Cardiac septum (tissue), 1 donor: Measurements from ENCODE around the gene XPO4. TPM values are rescaled to one million over a fixed set of nuclear protein-coding genes. Genes with fewer than 3 reads are reported as not detected.
"Not testable (repeated sequence)": the region's sequence is repeated elsewhere in the genome, so short reads cannot be mapped to it uniquely, and the experiment has no call there.

Source experiments
- DNase-seq: peaks from one replicate; pipeline ENCODE4 v3.0.0-alpha.2; 2020; ENCODE audit warnings: low spot score
- intact Hi-C: fragments of 100-400 bp; cut with DNase I; formaldehyde crosslinking; loops from one replicate; pipeline ENCODE4 v1.14.0; 2022
- total RNA-seq: library from RNA; stranded (reverse); fragmentation: NEBNext Ultra II Directional; extraction: Animal tissue kit (Norgen Biotek cat#: 25700); gene quantifications from one replicate; pipeline ENCODE4 v1.2.1, GENCODE V29; 2021
- donor health status: DM: no; HTN: no; CAD: no.

Gene XPO4
- total RNA-seq, 1 donor from 2014 or later, result 49.5 TPM

DNA sequence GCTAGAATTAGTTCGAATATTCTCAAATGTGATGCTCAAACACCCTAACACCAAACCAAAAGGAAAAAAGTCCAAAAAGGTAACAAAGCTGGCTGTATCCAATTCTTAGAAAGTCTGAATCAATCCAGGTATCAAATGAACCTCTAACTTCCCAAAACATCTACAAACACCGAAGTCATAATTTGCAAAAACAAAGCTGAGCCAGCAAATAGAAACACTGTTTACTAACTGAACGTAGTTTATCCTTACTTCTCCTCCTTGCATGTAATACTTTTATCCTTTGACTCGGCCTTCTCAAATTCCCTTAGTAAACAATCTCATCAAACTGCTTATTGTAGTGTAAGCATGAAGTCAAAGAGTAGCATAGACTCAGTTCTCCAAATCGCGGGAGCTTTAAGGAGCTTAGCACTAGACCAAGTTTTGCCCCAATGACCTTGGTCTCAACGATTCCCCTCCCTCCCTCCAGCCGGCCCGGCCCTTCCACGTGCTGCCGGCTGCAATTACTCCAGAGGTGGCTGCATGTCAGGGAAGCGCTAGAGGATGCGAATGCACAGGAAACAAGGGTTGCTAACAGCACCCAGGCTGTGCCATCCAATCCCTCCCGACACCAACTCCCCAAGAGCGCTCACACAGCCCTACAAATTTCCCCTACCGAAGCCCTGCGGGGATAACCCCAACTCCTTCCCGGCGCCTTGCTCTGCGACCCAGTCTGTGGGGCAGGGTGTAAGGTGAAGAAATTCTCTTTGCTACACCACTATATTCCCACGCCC, 693 bp downstream of the XPO4 start:
- intact Hi-C loops, result loop anchor here (10.0 kb wide), 1 partner anchor 127 kb away; the partner anchor contains the start of gene EEF1AKMT1
- no peak for DNase-seq

GRCh38 chr13:20894245-20894644, 8.3 kb downstream of the XPO4 start:
- no peak for DNase-seq
- intact Hi-C loops, result no loop called here

- no peak for DNase-seq
- intact Hi-C loops, result no loop called here
Observed at GRCh38 chr13:20891768-20892167, 10.8 kb downstream of the XPO4 start.

DNA sequence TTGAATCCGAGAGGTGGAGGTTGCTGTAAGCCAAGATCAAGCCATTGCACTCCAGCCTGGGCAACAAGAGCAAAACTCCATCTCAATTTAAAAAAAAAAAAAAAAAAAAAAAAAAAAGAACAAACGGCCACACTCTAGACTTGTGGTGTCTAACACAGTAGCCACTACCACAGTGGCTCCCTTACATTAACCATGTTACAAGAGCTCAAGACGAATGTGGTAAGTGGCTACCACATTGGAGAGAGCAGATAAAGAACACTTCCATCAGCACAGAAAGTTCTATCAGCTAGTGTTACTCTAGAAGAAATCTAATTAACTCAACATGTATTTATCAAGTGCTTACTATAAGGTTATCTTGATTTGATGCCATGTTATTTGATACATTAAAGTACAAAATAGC, 11.5 kb downstream of the XPO4 start:
- no peak for DNase-seq
- intact Hi-C loops, result no loop called here

DNA sequence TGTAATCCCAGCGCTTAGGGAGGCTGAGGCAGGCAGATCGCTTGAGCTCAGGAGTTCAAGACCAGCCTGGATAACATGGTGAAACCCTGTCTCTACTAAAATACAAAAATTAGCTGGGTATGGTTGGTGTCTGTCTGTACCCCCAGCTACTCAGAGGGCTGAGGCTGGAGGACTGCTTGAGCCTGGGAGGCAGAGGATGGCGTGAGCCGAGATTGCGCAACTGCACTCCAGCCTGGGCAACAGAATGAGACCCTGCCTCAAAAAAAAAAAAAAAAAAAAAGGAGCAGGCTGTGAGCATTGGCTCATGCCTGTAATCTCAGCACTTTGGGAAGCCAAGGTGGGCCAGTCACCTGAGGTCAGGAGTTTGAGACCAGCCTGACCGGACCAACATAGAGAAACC, 12.0 kb downstream of the XPO4 start:
- intact Hi-C loops, DNase-seq: not testable (repeated sequence)

GRCh38 chr13:20882206-20882605, 20.3 kb downstream of the XPO4 start:
- DNase-seq, result no peak
- intact Hi-C loops, result no loop called here

DNA sequence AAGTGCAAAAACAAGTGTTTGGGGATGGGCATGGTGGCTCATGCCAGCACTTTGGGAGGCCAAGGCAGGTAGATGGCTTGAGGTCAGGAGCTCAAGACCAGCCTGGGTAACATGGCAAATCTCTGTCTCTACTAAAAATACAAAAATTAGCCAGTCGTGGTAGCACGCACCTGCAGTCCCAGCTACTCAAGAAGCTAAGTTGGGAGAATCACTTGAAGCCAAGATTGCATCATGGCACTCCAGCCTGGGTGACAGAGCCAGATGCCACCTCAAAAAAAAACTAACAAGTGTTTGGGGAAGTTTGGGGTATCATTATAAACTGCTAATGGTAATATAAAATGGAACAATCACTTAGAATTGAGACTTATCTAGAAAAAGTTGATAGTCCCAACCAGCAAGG, 24.6 kb downstream of the XPO4 start:
- intact Hi-C loops, result no loop called here
- DNase-seq, result no peak

- intact Hi-C loops, DNase-seq: not testable (repeated sequence)
Observed at GRCh38 chr13:20876802-20877201, 25.7 kb downstream of the XPO4 start.

GRCh38 chr13:20874439-20874838, 28.1 kb downstream of the XPO4 start:
- intact Hi-C loops, DNase-seq: not testable (repeated sequence)

DNA sequence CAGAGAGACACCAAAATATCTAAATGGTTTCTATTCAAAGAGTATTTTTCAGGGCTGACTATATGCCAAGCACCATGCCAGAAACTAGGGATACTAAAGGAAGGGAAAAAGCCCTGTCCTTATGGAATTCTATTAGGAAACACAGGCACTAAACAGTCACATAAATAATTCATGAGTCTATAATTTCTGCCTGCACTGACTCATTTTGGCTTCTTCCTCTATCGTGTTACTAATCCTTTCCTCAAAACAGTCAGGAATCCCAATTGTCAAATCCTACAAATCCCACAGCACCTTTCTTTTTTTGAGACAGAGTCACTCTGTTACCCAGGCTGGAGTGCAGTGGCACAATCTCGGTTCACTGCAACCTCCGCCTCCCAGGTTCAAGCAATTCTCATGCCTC, 29.2 kb downstream of the XPO4 start:
- intact Hi-C loops, result no loop called here
- no peak for DNase-seq

- intact Hi-C loops, result no loop called here
- no peak for DNase-seq
Observed at GRCh38 chr13:20870829-20871228, 31.7 kb downstream of the XPO4 start.

DNA sequence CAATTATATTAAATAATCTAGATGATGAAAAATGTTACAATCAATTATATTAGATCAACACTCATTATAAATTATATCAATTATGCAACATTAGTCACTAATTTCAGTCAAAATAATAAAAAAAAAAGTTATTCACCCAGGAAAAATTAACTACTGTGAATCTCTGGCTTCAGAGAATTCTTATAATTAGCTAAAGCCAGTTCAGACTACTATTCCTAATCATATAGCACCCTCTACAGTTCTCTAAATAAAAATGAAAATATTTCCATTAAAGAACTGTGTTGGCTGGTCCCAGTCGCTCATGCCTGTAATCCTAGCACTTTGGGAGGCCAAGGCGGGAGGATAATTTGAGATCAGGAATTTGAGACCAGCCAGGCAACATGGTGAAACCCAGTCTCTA, 33.0 kb downstream of the XPO4 start:
- no peak for DNase-seq
- intact Hi-C loops, result loop anchor here (2.0 kb wide), 1 partner anchor 157 kb away; no protein-coding TSS in a partner anchor

- intact Hi-C loops, result no loop called here
- DNase-seq, result no peak
Observed at GRCh38 chr13:20867408-20867807, 35.1 kb downstream of the XPO4 start.

GRCh38 chr13:20861666-20862065, 40.9 kb downstream of the XPO4 start:
- intact Hi-C loops, DNase-seq: not testable (repeated sequence)

GRCh38 chr13:20860844-20861243, 41.7 kb downstream of the XPO4 start:
- DNase-seq, result no peak
- intact Hi-C loops, result no loop called here

- intact Hi-C loops, result no loop called here
- DNase-seq, result no peak
Observed at GRCh38 chr13:20856650-20857049, 45.9 kb downstream of the XPO4 start.

DNA sequence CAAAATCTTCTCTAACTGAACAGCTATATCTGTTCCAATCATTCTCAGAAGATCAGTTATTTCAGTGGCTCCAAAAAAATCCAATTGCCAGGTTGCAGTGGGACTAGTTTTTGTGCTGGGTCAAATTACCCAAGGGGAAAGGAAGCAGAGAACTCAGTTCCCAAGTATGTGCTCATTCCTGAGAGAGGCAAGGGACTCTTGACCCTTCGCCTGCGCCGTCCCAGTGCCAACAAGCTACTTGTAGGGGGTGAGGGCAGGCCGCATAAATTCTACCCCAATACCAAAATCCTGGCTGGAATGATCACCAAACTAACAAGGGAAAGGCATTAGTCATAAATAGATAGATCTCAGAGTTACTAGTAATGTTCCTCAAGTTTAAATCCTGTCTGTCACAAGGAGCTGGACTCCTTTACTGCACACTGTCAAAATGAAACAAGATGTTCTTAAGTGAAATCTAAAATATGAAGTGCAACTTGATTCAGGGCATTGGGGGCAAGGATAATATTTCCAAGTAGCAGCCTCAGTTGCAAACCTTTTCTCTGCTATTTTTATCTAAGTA, 50.6 kb downstream of the XPO4 start:
- DNase-seq, result no peak
- intact Hi-C loops, result no loop called here

DNA sequence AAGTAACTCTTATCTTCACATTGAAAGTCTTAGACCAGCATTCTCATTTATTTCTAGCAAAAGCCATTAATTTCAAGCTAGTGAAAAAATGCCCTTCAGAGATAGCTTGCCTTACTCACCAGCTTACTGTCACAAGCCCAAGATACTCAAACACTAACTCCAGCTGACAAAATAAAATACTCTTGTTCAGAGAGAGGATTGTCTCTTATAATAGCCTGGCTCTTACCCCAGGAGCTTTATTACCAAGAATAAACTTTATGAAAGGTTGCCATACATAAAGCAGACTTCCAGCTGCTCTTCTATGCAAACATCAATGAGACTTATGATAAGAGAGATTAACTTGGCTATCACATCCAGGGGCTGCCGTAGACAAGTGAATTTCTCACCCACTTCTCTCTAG, 53.6 kb downstream of the XPO4 start:
- intact Hi-C loops, result no loop called here
- no peak for DNase-seq

DNA sequence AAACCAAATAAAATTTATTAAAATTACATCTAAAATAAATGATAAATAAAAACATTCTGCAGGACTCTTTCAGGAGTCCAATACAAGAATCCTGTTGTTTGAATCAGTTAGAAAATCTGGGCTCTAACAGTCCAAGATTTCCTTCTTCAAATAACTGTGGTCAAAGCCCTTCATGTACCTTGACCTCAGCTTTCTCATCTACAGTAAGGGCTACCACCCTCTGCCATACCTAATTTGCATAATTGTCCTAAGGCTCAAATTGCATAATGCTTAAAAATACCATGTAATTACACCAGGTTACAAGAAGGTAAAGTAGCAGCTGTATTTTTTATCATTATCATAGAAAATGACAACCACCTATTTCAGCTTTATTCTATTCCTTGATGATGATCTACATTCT, 54.3 kb downstream of the XPO4 start:
- no peak for DNase-seq
- intact Hi-C loops, result no loop called here

DNA sequence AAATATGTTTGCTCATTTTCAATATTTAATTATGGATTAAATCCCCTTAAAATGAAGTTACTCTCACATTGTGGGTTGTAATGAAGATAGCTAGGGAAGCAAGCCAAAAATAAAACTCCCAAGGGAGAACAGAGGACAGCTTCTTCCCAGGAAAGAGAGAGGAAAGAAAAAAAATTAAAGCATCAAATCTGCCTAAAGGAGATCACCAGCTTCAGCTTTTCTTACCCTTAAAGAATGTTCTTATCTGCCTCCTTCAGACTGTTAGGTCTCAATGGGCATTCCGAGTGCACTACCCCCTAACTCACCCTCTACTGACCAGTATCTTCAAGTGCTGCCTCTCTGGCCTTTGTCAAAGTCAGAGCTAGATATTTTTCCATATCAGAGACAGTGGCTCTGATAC, 55.2 kb downstream of the XPO4 start:
- intact Hi-C loops, result no loop called here
- DNase-seq, result no peak

DNA sequence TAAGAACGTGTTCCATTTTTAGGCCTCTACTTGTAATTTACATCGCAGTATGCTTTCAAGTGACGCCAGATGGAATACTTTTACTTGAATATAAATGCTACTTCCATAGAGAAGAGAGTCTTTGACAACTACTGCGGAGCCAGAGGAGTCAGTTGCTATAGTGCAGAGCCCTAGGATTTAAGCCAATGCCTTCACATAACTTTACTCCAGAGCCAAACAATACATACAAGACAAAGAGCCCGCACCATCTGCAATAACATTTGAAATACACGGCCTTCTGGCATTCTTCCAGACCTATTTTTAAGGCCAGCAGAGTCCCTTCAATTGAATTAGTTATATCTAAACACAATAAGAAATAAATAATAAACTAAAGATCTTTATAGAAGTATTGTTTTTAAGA, 59.4 kb downstream of the XPO4 start:
- intact Hi-C loops, result loop anchor here (2.0 kb wide), 1 partner anchor 30 kb away; no protein-coding TSS in a partner anchor
- DNase-seq, result no peak
